IPS-11a (cell line): ENCODE results near the gene CALHM5.
A peak's percentile ranks its signal among the peaks of the same experiment; 100 is the strongest.
"Not testable (repeated sequence)": the region's sequence is repeated elsewhere in the genome, so short reads cannot be mapped to it uniquely, and the experiment has no call there.

ENCODE experiments used
- H3K4me3 ChIP-seq: one replicate; pipeline ENCODE4 v1.5.1; 2013; ENCODE audit warnings: low read depth, low read length, control low read depth

Gene CALHM5

GRCh38 chr6:116511424-116512110, at the start of gene CALHM5:
Gene CALHM5 (plus strand): TSS chr6:116511639. CDS start chr6:116511697, 58 bp downstream.
- H3K4me3 ChIP-seq: no peak within 1 kb of the TSS

- peak overlapping the region; percentile 34 for H3K4me3 ChIP-seq
Observed at GRCh38 chr6:116461932-116462885, 49.2 kb upstream of the CALHM5 start.

- H3K4me3 ChIP-seq: no peak overlapping the region
Observed at GRCh38 chr6:116463301-116463700, 48.1 kb upstream of the CALHM5 start.

GRCh38 chr6:116465246-116465645, 46.2 kb upstream of the CALHM5 start:
- H3K4me3 ChIP-seq: no peak overlapping the region

GRCh38 chr6:116467096-116467495, 44.3 kb upstream of the CALHM5 start:
- H3K4me3 ChIP-seq: no peak overlapping the region

GRCh38 chr6:116467514-116467913, 43.9 kb upstream of the CALHM5 start:
- H3K4me3 ChIP-seq: no peak overlapping the region

GRCh38 chr6:116468293-116468692, 43.1 kb upstream of the CALHM5 start:
- no peak overlapping the region for H3K4me3 ChIP-seq

GRCh38 chr6:116471531-116471930, 39.9 kb upstream of the CALHM5 start:
- no peak overlapping the region for H3K4me3 ChIP-seq

GRCh38 chr6:116472706-116473105, 38.7 kb upstream of the CALHM5 start:
- H3K4me3 ChIP-seq: no peak overlapping the region

GRCh38 chr6:116475141-116475540, 36.3 kb upstream of the CALHM5 start:
- H3K4me3 ChIP-seq: no peak overlapping the region

GRCh38 chr6:116476002-116476678, 35.3 kb upstream of the CALHM5 start:
- no peak overlapping the region for H3K4me3 ChIP-seq

- H3K4me3 ChIP-seq: no peak overlapping the region
Observed at GRCh38 chr6:116482780-116483179, 28.7 kb upstream of the CALHM5 start.

- H3K4me3 ChIP-seq: no peak overlapping the region
Observed at GRCh38 chr6:116483616-116484015, 27.8 kb upstream of the CALHM5 start.

- no peak overlapping the region for H3K4me3 ChIP-seq
Observed at GRCh38 chr6:116485559-116486184, 25.8 kb upstream of the CALHM5 start.

GRCh38 chr6:116491610-116492330, 19.7 kb upstream of the CALHM5 start:
- no peak overlapping the region for H3K4me3 ChIP-seq

GRCh38 chr6:116492331-116493067, 18.9 kb upstream of the CALHM5 start:
- no peak overlapping the region for H3K4me3 ChIP-seq

GRCh38 chr6:116495161-116495560, 16.3 kb upstream of the CALHM5 start:
- H3K4me3 ChIP-seq: not testable (repeated sequence)

- H3K4me3 ChIP-seq: no peak overlapping the region
Observed at GRCh38 chr6:116497113-116497676, 14.2 kb upstream of the CALHM5 start.

GRCh38 chr6:116500969-116501433, 10.4 kb upstream of the CALHM5 start:
- H3K4me3 ChIP-seq: no peak overlapping the region
